ENCODE data around the gene CCDC187.
"Not testable (repeated sequence)": the region's sequence is repeated elsewhere in the genome, so short reads cannot be mapped to it uniquely, and the experiment has no call there.

CCDC187 gene

GRCh38 chr9:136303825-136304416 lies at the start of gene CCDC187:
TSS of gene CCDC187 (minus strand) at chr9:136304094. CDS start at chr9:136303830, 264 bp downstream.
- DNase-seq (ENCODE audit: low spot score): no peak

GRCh38 chr9:136353088-136353487 lies 49.2 kb upstream of the CCDC187 start:
- DNase-seq (ENCODE audit: low spot score): no peak

- no peak for DNase-seq (ENCODE audit: low spot score)
These were observed 48.8 kb upstream of the CCDC187 start for GRCh38 chr9:136352682-136353081.

- DNase-seq (ENCODE audit: low spot score): not testable (repeated sequence)
These were observed 48.0 kb upstream of the CCDC187 start for GRCh38 chr9:136351868-136352267.

- no peak for DNase-seq (ENCODE audit: low spot score)
These were observed 47.4 kb upstream of the CCDC187 start for GRCh38 chr9:136351252-136351800.

GRCh38 chr9:136349546-136349945 lies 45.7 kb upstream of the CCDC187 start:
- DNase-seq (ENCODE audit: low spot score): no peak

GRCh38 chr9:136348691-136349090 lies 44.8 kb upstream of the CCDC187 start:
- DNase-seq (ENCODE audit: low spot score): no peak

GRCh38 chr9:136347472-136348256 lies 43.8 kb upstream of the CCDC187 start:
- DNase-seq (ENCODE audit: low spot score): no peak

- no peak for DNase-seq (ENCODE audit: low spot score)
These were observed 43.1 kb upstream of the CCDC187 start for GRCh38 chr9:136346927-136347465.

- DNase-seq (ENCODE audit: low spot score): no peak
These were observed 42.2 kb upstream of the CCDC187 start for GRCh38 chr9:136346157-136346481.

- no peak for DNase-seq (ENCODE audit: low spot score)
These were observed 41.6 kb upstream of the CCDC187 start for GRCh38 chr9:136345281-136346156.

GRCh38 chr9:136344544-136345280 lies 40.8 kb upstream of the CCDC187 start:
- DNase-seq (ENCODE audit: low spot score): no peak

GRCh38 chr9:136343884-136344269 lies 40.0 kb upstream of the CCDC187 start:
- no peak for DNase-seq (ENCODE audit: low spot score)

- DNase-seq (ENCODE audit: low spot score): no peak
These were observed 39.4 kb upstream of the CCDC187 start for GRCh38 chr9:136343121-136343883.

GRCh38 chr9:136342181-136343120 lies 38.6 kb upstream of the CCDC187 start:
- peak; percentile 73 for DNase-seq (ENCODE audit: low spot score)

GRCh38 chr9:136341769-136342168 lies 37.9 kb upstream of the CCDC187 start:
- no peak for DNase-seq (ENCODE audit: low spot score)

GRCh38 chr9:136341042-136341655 lies 37.3 kb upstream of the CCDC187 start:
- DNase-seq (ENCODE audit: low spot score): no peak

- DNase-seq (ENCODE audit: low spot score): no peak
These were observed 36.6 kb upstream of the CCDC187 start for GRCh38 chr9:136340356-136341041.

GRCh38 chr9:136339958-136340310 lies 36.0 kb upstream of the CCDC187 start:
- DNase-seq (ENCODE audit: low spot score): no peak
